ENCODE data around the gene THSD7B. TPM values are rescaled to one million over a fixed set of nuclear protein-coding genes. Genes with fewer than 3 reads are reported as not detected.

THSD7B gene
- total and polyA plus RNA-seq, 3 donors from 2014 or later = 0.87 to 2.1 (median 1.1) TPM

DNA sequence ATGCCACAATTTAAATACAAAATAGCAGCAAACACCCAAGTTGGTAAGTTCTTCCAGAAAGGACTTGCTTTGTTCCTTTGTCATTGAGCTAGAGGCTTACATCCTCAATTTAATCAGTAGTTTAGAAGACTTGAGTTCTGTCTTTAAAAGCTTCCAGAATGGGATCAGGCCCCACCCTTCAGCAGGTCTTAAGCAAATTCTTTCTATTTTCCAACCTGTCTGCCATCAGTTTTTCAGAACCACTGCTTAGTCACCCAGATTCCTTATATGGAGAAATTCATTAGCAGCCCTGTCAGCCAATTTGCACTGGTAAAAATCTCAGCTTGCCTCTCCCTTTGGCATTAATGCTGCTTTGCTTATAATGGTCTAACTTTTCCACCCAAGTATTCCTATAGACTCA is 935.3 kb downstream of the THSD7B start:
- DNase-seq = no peak
- Histone ChIP-seq H3K36me3 (ENCODE audit: low read depth, missing control alignments) (no peaks in the 10 kb centered on the region), H3K27ac (no peak overlapping the region), H3K4me3 (no peak overlapping the region), H3K4me1 (no peaks in the 10 kb centered on the region), H3K9me3 (no peaks in the 10 kb centered on the region), H3K27me3 (no peaks in the 10 kb centered on the region)
- intact Hi-C loops (cut with DNase I; ENCODE audit: low total_unique reads) = no loop called here
- no peak for TF ChIP-seq POLR2A (IDR thresholded peaks at IDR 0.05)
- TF ChIP-seq, protein P1, sequence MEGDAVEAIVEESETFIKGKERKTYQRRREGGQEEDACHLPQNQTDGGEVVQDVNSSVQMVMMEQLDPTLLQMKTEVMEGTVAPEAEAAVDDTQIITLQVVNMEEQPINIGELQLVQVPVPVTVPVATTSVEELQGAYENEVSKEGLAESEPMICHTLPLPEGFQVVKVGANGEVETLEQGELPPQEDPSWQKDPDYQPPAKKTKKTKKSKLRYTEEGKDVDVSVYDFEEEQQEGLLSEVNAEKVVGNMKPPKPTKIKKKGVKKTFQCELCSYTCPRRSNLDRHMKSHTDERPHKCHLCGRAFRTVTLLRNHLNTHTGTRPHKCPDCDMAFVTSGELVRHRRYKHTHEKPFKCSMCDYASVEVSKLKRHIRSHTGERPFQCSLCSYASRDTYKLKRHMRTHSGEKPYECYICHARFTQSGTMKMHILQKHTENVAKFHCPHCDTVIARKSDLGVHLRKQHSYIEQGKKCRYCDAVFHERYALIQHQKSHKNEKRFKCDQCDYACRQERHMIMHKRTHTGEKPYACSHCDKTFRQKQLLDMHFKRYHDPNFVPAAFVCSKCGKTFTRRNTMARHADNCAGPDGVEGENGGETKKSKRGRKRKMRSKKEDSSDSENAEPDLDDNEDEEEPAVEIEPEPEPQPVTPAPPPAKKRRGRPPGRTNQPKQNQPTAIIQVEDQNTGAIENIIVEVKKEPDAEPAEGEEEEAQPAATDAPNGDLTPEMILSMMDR (IDR thresholded peaks at IDR 0.05) = no peak

DNA sequence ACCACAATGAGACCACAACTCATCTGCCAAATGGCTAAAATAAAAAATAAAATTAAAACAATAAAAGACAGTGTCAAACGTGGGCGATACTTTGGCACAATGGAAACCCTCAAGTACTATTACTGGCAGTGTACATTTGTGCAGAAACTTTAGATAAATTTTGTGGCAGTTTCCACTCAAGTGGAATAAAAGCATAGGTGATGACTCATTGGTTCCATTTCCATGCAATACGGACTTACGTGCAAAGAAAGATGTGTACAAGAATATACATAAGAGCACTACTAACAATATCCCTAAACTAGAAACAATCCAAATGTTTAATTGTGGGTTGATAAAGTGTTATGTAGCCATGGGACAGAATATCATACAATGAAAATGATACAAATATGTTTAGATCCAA is 940.0 kb downstream of the THSD7B start:
- 93% methylated on average over 4 of the region's 4 CpGs for WGBS, 2 donors
- intact Hi-C loops (cut with DNase I; ENCODE audit: low total_unique reads) = no loop called here
- TF ChIP-seq, protein P1 (IDR thresholded peaks at IDR 0.05) = no peak
- TF ChIP-seq POLR2A (IDR thresholded peaks at IDR 0.05) = no peak
- Histone ChIP-seq H3K9me3 (no peaks in the 10 kb centered on the region), H3K4me3 (no peak overlapping the region), H3K27me3 (no peaks in the 10 kb centered on the region), H3K4me1 (no peaks in the 10 kb centered on the region), H3K36me3 (ENCODE audit: low read depth, missing control alignments) (no peaks in the 10 kb centered on the region), H3K27ac (no peak overlapping the region)
- no peak for DNase-seq

DNA sequence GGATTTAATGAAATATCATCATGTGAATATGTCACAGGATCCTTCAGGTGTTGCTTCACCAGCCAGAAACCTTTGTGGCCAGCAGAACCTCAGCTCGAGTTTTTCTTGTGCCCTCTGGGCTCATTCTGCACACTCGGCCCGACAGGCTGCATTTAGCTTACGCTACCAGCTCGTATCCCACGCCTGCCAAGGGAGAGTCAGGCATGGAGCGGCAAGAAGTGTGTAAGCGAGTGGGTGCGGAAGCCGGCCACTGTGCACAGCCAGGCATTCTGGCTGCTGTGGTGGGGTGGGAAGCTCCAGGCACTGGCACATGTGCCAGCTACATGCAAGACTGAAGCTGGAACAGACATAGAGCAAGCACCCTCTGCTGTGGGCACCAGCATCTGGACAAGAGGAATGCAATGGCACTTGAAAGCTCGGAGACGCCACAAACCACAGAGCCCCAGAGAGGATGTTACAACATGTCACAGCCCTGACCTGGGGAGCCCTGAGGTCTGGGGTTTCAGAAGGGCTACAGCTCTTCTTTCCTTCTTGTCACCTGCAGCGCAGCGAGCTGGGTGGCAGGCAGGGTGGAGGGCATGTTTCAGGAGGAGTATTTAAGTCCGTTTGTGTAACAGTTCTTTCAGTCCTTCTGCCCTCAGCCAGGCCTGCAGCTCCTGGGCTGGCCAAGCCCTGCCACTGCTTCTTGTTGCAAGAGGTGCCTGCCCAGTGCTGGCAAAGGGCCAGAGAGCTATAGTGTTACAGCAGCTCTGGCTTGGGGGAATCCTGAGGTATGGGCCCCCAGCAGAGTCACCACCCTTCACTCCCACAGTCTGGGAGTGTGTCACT is 941.7 kb downstream of the THSD7B start:
- DNase-seq = no peak
- H3K36me3 ChIP-seq (ENCODE audit: low read depth, missing control alignments) = no peaks in the 10 kb centered on the region
- H3K27me3 ChIP-seq = no peaks in the 10 kb centered on the region
- TF ChIP-seq, protein P1 (IDR thresholded peaks at IDR 0.05) = no peak
- TF ChIP-seq POLR2A (IDR thresholded peaks at IDR 0.05) = no peak
- 75 to 85% methylated on average over 10 to 15 of the region's 15 CpGs for WGBS, 2 donors
- no peak overlapping the region for H3K27ac ChIP-seq
- H3K9me3 ChIP-seq = no peaks in the 10 kb centered on the region
- H3K4me1 ChIP-seq = no peaks in the 10 kb centered on the region
- intact Hi-C loops (cut with DNase I; ENCODE audit: low total_unique reads) = no loop called here
- no peak overlapping the region for H3K4me3 ChIP-seq

DNA sequence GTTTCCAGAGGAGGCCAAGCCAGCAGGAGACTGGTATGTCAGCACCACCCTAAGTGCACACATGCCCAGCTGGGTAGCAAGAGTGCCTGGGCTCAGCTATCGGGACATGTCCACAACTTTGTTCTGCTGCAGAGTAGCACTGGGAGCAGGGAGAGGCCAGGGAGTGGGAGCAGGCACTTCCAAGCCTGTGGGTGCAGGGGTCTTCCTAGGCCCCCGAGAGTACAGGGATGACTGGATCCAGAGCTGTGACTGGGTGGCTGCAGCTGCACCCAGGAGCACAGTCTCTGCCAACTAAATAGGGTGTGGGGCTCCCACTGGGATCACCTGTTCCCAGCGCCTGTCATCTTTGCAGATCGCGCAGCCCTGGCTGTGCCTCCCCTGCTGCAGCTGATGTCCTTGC is 943.0 kb downstream of the THSD7B start:
- H3K36me3 ChIP-seq (ENCODE audit: low read depth, missing control alignments) = no peaks in the 10 kb centered on the region
- intact Hi-C loops (cut with DNase I; ENCODE audit: low total_unique reads) = no loop called here
- H3K27ac ChIP-seq = no peak overlapping the region
- TF ChIP-seq POLR2A (IDR thresholded peaks at IDR 0.05) = no peak
- TF ChIP-seq, protein P1 (IDR thresholded peaks at IDR 0.05) = no peak
- no peak overlapping the region for H3K4me3 ChIP-seq
- no peaks in the 10 kb centered on the region for H3K4me1 ChIP-seq
- DNase-seq = no peak
- H3K9me3 ChIP-seq = no peaks in the 10 kb centered on the region
- 86 to 92% methylated on average over 5 of the region's 5 CpGs for WGBS, 2 donors
- no peaks in the 10 kb centered on the region for H3K27me3 ChIP-seq

DNA sequence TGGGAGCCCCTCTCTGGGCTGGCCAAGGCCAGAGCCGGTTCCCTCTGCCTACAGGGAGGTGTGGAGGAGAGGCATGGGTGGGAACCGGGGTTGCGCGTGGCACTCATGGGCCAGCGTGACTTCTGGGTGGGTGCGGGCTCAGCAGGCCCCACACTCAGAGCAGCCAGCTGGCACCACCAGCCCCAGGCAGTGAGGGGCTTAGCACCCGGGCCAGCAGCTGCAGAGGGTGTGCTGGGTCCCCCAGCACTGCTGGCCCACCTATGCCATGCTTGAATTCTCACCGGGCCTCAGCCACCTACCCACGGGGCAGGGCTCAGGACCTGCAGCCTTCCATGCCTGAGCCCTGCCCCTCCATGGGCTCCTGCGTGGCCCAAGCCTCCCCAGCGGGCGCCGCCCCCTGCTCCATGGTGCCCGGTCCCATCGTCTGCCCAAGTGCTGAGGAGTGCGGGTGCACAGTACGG is 950.4 kb downstream of the THSD7B start:
- 89 to 97% methylated on average over 5 to 16 of the region's 17 CpGs for whole genome bisulfite sequencing, 2 donors
- no peak for TF ChIP-seq POLR2A (IDR thresholded peaks at IDR 0.05)
- TF ChIP-seq, protein P1 (IDR thresholded peaks at IDR 0.05) = no peak
- H3K4me1 ChIP-seq = no peaks in the 10 kb centered on the region
- no peaks in the 10 kb centered on the region for H3K27me3 ChIP-seq
- DNase-seq = no peak
- no peaks in the 10 kb centered on the region for H3K9me3 ChIP-seq
- H3K27ac ChIP-seq = no peak overlapping the region
- H3K4me3 ChIP-seq = no peak overlapping the region
- intact Hi-C loops (cut with DNase I; ENCODE audit: low total_unique reads) = no loop called here
- no peaks in the 10 kb centered on the region for H3K36me3 ChIP-seq (ENCODE audit: low read depth, missing control alignments)
